H9 (cell line): Measurements from ENCODE around the gene PFKP. TPM values are rescaled to one million over a fixed set of nuclear protein-coding genes. Genes with fewer than 3 reads are reported as not detected.

Source experiments
- DNase-seq: peaks from one replicate; pipeline ENCODE4 v3.0.0-alpha.2; 2017
- H2AFZ ChIP-seq: one replicate; pipeline ENCODE4 v1.6.1; 2013; ENCODE audit warnings: mild to moderate bottlenecking, low read length, control low read depth, moderate library complexity
- H2AK5ac ChIP-seq: 2 replicates; pipeline ENCODE4 v1.6.1; 2013; ENCODE audit warnings: low read length, control low read depth, mixed read lengths; ENCODE audit not compliant: insufficient read length
- H2BK120ac ChIP-seq: one replicate; pipeline ENCODE4 v1.6.1; 2013; ENCODE audit warnings: low read depth, mild to moderate bottlenecking, low read length, control low read depth, inconsistent platforms; ENCODE audit not compliant: poor library complexity, severe bottlenecking
- H2BK12ac ChIP-seq: 2 replicates; pipeline ENCODE4 v1.6.1; 2013; ENCODE audit warnings: low read length, control low read depth, mixed read lengths, low read depth; ENCODE audit not compliant: insufficient read length
- H2BK15ac ChIP-seq: 2 replicates; pipeline ENCODE4 v1.6.1; 2013; ENCODE audit warnings: low read depth, low read length, control low read depth
- H2BK20ac ChIP-seq: one replicate; pipeline ENCODE4 v1.6.1; 2013; ENCODE audit warnings: low read depth, mild to moderate bottlenecking, low read length, control low read depth, inconsistent platforms; ENCODE audit not compliant: poor library complexity, severe bottlenecking
- H2BK5ac ChIP-seq: 2 replicates; pipeline ENCODE4 v1.6.1; 2013; ENCODE audit warnings: low read length, control low read depth, mixed read lengths; ENCODE audit not compliant: insufficient read length
- H3K14ac ChIP-seq: 2 replicates; pipeline ENCODE4 v1.6.1; 2013; ENCODE audit warnings: low read length, control low read depth; ENCODE audit not compliant: insufficient read depth
- H3K18ac ChIP-seq: 2 replicates; pipeline ENCODE4 v1.6.1; 2013; ENCODE audit warnings: low read depth, mild to moderate bottlenecking, mixed read lengths, low read length, control low read depth; ENCODE audit not compliant: insufficient read length
- H3K23ac ChIP-seq: 2 replicates; pipeline ENCODE4 v1.6.1; 2013; ENCODE audit warnings: low read length, control low read depth, mixed read lengths, low read depth; ENCODE audit not compliant: insufficient read length
- H3K23me2 ChIP-seq: 2 replicates; pipeline ENCODE4 v1.6.1; 2013; ENCODE audit warnings: low read depth, mild to moderate bottlenecking, mixed read lengths, low read length, control low read depth; ENCODE audit not compliant: insufficient read length, poor library complexity, severe bottlenecking
- H3K27ac ChIP-seq: 2 replicates; pipeline ENCODE4 v1.5.1; 2013; ENCODE audit warnings: low read length, control low read depth, mixed read lengths, low read depth; ENCODE audit not compliant: insufficient read length
- H3K27me3 ChIP-seq: 2 replicates; pipeline ENCODE4 v1.6.1; 2013; ENCODE audit warnings: low read length, control low read depth, inconsistent platforms; ENCODE audit not compliant: insufficient read depth
- H3K4ac ChIP-seq: 2 replicates; pipeline ENCODE4 v1.6.1; 2013; ENCODE audit warnings: low read depth, mild to moderate bottlenecking, control low read depth, inconsistent platforms, low read length, moderate library complexity
- H3K4me1 ChIP-seq: 2 replicates; pipeline ENCODE4 v1.6.1; 2013; ENCODE audit warnings: low read length, control low read depth, inconsistent platforms; ENCODE audit not compliant: insufficient read depth
- H3K4me2 ChIP-seq: 2 replicates; pipeline ENCODE4 v1.6.1; 2013; ENCODE audit warnings: low read length, control low read depth, mixed read lengths; ENCODE audit not compliant: insufficient read length, insufficient read depth
- H3K56ac ChIP-seq: 2 replicates; pipeline ENCODE4 v1.6.1; 2013; ENCODE audit warnings: low read depth, mild to moderate bottlenecking, mixed read lengths, low read length, control low read depth; ENCODE audit not compliant: insufficient read length
- H3K79me1 ChIP-seq: 2 replicates; pipeline ENCODE4 v1.6.1; 2013; ENCODE audit warnings: low read depth, mild to moderate bottlenecking, moderate library complexity, low read length, control low read depth, inconsistent platforms; ENCODE audit not compliant: insufficient read depth, poor library complexity, severe bottlenecking
- H3K79me2 ChIP-seq: 2 replicates; pipeline ENCODE4 v1.6.1; 2013; ENCODE audit warnings: low read length, control low read depth, inconsistent platforms; ENCODE audit not compliant: insufficient read depth
- H3K9ac ChIP-seq: 2 replicates; pipeline ENCODE4 v1.6.1; 2013; ENCODE audit warnings: low read length, control low read depth, mixed read lengths; ENCODE audit not compliant: insufficient read length; ENCODE audit errors: extremely low read depth
- H3K9me3 ChIP-seq: one replicate; pipeline ENCODE4 v1.6.1; 2013; ENCODE audit warnings: low read depth, low read length, inconsistent platforms; ENCODE audit not compliant: control insufficient read depth
- H3T11ph ChIP-seq: one replicate; pipeline ENCODE4 v1.6.1; 2013; ENCODE audit warnings: mild to moderate bottlenecking, low read length, control low read depth, inconsistent platforms
- H4K20me1 ChIP-seq: one replicate; pipeline ENCODE4 v1.6.1; 2013; ENCODE audit not compliant: control insufficient read depth, insufficient read length, insufficient read depth
- H4K5ac ChIP-seq: 2 replicates; pipeline ENCODE4 v1.6.1; 2013; ENCODE audit warnings: low read depth, mild to moderate bottlenecking, mixed read lengths, low read length, control low read depth; ENCODE audit not compliant: insufficient read length
- H4K8ac ChIP-seq: replicated peaks from 2 replicates; pipeline ENCODE4 v1.6.1; 2013; ENCODE audit warnings: low read length, control low read depth, mixed read lengths, low read depth; ENCODE audit not compliant: insufficient read length
- H4K91ac ChIP-seq: 2 replicates; pipeline ENCODE4 v1.6.1; 2013; ENCODE audit warnings: low read depth, mild to moderate bottlenecking, moderate library complexity, mixed read lengths, low read length, control low read depth; ENCODE audit not compliant: insufficient read length
- H3K27ac Mint-ChIP-seq, 3 experiments: 2 replicates in 2 of 3; 3 replicates in 1 of 3; pipeline ENCODE4 v1.8.0; 2020 to 2021; ENCODE audit warnings: mixed read lengths in 3 of 3, mild to moderate bottlenecking in 1 of 3, moderate library complexity in 1 of 3
- H3K27me3 Mint-ChIP-seq: 2 replicates; pipeline ENCODE4 v1.8.0; 2021; ENCODE audit warnings: low read depth, mild to moderate bottlenecking, moderate library complexity, mixed read lengths
- H3K36me3 Mint-ChIP-seq, 3 experiments: 2 replicates in 2 of 3; 3 replicates in 1 of 3; pipeline ENCODE4 v1.8.0; 2020 to 2021; ENCODE audit warnings: low read depth in 3 of 3, mixed read lengths in 3 of 3; ENCODE audit not compliant: insufficient read depth in 1 of 3
- H3K4me1 Mint-ChIP-seq, 2 experiments: 2 replicates each; pipeline ENCODE4 v1.8.0; 2020; ENCODE audit warnings: mixed read lengths in 2 of 2
- H3K4me3 Mint-ChIP-seq, 2 experiments: 2 replicates in 1 of 2; 3 replicates in 1 of 2; pipeline ENCODE4 v1.8.0; 2020 to 2021; ENCODE audit warnings: mild to moderate bottlenecking in 2 of 2, mixed read lengths in 2 of 2, moderate library complexity in 1 of 2
- H3K9me3 Mint-ChIP-seq, 2 experiments: 2 replicates in 1 of 2; 3 replicates in 1 of 2; pipeline ENCODE4 v1.8.0; 2020; ENCODE audit warnings: mild to moderate bottlenecking in 2 of 2, mixed read lengths in 2 of 2, moderate library complexity in 1 of 2
- WGBS: extraction: QIAGEN DNeasy Blood & Tissue Kit; methylation state at CpG from one replicate; pipeline ENCODE4 v1.1.7; 2013; ENCODE audit warnings: missing lambda C conversion rate, low lambda C conversion rate, mixed read lengths; ENCODE audit not compliant: insufficient read length; ENCODE audit errors: extremely low coverage; 5-methylcytosine and 5-hydroxymethylcytosine counted together
- total RNA-seq: library from RNA; stranded (reverse); gene quantifications from 2 replicates; pipeline ENCODE4 v1.2.1, GENCODE V29; 2021
- TF ChIP-seq, protein P1 (sequence below): fragments of 200-600 bp; sonication (generic); conservative IDR thresholded peaks from 3 replicates; pipeline ENCODE4 v1.8.0; 2021; ENCODE audit warnings: antibody characterized with exemption, mild to moderate bottlenecking

The PFKP gene
- total RNA-seq, 1 experiment from 2014 or later: 145 TPM

- Histone ChIP-seq H3K4me2 (no peak overlapping the region), H2BK15ac (no peak overlapping the region), H3K79me1 (peaks cover 17% of the 10 kb centered on the region), H3K9ac (no peak overlapping the region), H2AK5ac (no peak overlapping the region), H3K18ac (no peak overlapping the region), H3K23ac (no peak overlapping the region), H2BK5ac (no peak overlapping the region), H4K91ac (no peak overlapping the region), H3T11ph (no peak overlapping the region), H4K5ac (no peak overlapping the region), H3K27me3 (no peaks in the 10 kb centered on the region), H2BK12ac (no peak overlapping the region), H3K4ac (no peak overlapping the region), H3K79me2 (peaks cover 11% of the 10 kb centered on the region; the same call in 1 of the 2 replicates), H3K27ac (no peak overlapping the region), H3K9me3 (no peaks in the 10 kb centered on the region), H3K56ac (no peak overlapping the region), H2BK120ac (no peak overlapping the region), H3K14ac (no peak overlapping the region), H4K8ac (no peak overlapping the region), H2BK20ac (no peak overlapping the region), H4K20me1 (no peaks in the 10 kb centered on the region), H2AFZ (no peak overlapping the region), H3K23me2 (no peaks in the 10 kb centered on the region), H3K4me1 (peaks cover 2% of the 10 kb centered on the region; the same call in 1 of the 2 replicates)
- Mint-ChIP-seq H3K9me3 (no peaks in the 10 kb centered on the region), H3K4me3 (no peak overlapping the region; a peak in 1 of 5 replicates), H3K4me1 (peaks cover 24 to 35% of the 10 kb centered on the region in 2 experiments), H3K27me3 (no peaks in the 10 kb centered on the region), H3K27ac (peak overlapping the region; percentile 44 to 88 (median 80); a peak in 4 of 7 replicates), H3K36me3 (peaks cover 10 to 32% (median 27%) of the 10 kb centered on the region in 3 experiments)
- TF ChIP-seq, protein P1, sequence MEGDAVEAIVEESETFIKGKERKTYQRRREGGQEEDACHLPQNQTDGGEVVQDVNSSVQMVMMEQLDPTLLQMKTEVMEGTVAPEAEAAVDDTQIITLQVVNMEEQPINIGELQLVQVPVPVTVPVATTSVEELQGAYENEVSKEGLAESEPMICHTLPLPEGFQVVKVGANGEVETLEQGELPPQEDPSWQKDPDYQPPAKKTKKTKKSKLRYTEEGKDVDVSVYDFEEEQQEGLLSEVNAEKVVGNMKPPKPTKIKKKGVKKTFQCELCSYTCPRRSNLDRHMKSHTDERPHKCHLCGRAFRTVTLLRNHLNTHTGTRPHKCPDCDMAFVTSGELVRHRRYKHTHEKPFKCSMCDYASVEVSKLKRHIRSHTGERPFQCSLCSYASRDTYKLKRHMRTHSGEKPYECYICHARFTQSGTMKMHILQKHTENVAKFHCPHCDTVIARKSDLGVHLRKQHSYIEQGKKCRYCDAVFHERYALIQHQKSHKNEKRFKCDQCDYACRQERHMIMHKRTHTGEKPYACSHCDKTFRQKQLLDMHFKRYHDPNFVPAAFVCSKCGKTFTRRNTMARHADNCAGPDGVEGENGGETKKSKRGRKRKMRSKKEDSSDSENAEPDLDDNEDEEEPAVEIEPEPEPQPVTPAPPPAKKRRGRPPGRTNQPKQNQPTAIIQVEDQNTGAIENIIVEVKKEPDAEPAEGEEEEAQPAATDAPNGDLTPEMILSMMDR: no peak
- WGBS: no CpG with 5 or more reads among the region's 20 CpGs
- DNase-seq: no peak
Observed at GRCh38 chr10:3085785-3086567, 18.6 kb downstream of the PFKP start.
